Activated CD8-positive, alpha-beta memory T cell treated with anti-CD3 and anti-CD28 coated beads, Interleukin-2, amount 50 U/mL, for 1 hour (primary cell): ENCODE measurements around the gene BCL2.
"Not testable (repeated sequence)": the region's sequence is repeated elsewhere in the genome, so short reads cannot be mapped to it uniquely, and the experiment has no call there.

Experiments used
- DNase-seq: peaks from one replicate; pipeline ENCODE4 v3.0.0-alpha.2; 2020; ENCODE audit errors: extremely low read depth

BCL2 gene

DNA sequence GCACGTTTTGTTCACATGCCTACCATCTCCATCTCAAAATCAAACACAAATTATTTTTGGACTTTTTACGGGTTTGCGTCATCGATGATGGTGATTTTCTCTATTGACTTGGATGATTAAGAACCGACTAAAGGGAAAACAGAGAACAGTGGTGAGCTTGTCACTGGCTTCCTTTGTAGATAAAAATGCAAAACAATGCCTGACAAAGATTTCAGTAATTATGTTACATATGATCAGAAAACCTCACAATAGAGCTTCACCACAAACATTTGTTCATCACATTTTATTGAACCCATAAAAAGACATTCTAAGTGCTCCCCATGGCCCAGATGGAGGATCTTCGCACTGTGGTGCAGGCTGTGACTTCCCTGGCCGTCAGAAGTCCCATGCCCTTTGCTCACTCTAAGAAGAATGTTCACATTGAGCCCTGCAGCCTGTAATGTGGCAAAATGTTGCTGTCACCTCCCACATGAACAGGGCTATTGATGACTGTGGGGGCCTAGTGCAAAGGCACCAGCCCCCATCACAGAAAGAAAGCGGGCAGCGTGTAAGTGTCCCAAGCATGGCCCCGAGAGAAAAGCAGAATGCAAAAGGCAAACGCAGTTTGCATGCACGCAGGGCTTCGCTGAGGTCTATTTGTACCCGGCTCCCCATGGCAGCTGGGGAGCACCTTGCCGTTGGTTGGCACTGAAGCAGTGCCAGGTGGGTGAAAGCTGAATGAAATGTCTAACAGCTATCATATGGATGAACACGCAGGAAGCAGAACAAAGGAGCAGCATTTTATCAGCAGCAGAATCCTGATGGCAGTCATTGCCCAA, 60.6 kb downstream of the BCL2 start:
- DNase-seq, result no peak

DNA sequence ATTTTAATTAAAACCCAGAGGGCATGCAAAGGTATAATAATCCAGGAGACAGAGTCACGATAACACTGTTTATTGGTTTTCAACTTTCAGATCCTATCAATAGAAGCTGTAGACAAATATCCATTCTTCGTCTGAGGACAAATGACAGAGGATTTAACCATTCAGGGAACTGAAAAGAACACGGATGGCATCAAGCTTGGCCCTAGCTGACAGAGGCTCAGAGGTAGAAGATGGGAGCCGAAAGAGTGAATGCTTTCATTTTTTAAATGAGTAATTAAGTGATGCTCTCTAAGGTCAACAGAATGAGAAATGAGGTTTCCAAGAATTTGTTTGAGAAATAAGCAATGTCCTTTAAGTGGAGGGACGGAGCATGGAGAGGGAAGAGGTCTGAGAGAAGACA, 62.1 kb downstream of the BCL2 start:
- no peak for DNase-seq

DNA sequence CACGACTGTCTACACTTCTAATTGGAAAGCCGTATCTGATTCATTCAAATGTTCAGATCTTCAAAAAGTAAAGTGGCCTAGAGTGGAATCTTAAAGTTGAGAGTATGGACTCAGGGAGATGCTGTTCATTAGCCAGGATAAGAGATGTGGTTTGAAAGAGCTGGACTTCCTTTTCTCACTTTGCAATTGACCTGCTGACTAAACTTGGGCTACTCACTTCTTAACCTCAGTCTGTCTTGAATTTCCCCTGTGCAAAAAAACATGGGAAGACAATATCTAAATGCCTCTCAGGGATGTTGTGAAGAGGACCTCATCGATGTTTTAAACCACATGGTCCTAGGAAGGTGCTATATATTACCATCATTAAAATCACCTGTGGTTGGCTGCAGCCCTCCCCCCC, 64.1 kb downstream of the BCL2 start:
- DNase-seq, result no peak

DNA sequence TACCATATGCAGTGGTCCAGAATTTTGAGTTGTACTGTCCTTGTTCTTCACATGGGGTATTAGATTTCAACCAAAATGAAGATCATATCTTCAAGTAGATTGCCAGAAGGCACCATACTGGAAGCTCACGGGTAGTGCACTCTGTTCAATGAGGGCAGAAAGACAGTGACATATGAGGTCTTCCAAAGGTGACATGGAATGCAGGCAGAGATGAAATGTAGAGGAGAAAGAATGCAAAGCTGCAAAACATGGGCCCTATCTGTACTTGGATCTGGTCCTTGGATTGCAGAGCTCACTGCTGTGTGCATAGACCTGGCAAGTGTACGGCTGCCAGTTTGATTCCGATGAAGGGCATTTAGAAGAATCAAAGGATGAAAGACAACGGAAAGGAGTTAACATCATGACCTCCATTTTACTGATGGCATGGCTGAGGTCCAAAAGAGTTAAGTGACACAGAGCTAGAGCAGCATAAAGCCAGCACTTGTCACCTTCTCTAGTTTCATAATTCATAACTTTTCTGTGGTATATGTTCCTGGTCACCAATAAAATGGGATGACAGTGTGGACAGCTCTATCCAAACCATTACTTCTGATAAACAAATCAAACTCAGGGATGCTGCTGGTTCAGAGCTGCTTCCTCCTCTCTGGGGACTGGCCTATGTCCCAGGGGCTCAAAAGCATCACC, 64.7 kb downstream of the BCL2 start:
- DNase-seq, result no peak

DNA sequence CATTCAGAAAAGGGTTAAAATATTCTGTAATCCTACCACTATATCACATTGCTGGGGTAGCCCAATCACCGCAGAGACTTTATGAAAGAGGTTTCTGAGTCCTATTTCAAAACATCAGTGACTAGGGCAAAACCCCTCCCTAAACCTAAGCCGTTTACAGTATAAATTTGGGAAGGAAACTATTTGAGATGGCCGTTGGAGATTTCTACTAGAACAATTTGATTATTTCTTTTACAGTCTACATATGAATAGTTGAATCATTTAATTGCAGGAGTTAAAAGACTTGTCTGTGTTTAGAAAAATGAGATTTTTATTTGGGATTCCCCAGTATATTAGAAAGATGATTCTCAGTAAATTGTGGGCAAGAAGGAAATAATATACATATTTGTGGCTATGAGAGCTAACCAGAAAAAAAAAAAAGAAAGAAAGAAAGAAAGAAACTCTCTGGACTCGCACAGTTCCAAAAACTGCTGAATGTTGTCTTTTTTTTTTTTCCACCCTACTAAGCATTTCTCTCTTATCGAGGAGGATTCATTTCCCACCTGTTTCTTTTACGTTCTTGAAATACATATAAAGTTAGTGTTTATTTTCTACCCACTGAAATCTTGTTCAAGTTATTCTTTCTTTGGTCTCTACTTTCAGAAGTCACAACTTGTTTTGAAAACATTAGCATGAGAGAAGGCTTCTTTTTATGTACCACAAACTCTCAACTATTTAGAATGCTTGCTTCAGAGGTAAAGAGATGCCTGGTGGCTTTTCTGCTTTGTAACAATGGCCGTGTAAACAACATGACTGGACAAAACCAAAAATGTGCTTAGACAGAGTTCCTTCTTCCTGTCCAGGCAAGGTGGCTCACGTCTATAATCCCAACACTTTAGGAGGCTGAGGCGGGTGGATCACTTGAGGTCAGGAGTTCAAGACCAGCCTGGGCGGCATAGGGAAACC, 65.9 kb downstream of the BCL2 start:
- no peak for DNase-seq

DNA sequence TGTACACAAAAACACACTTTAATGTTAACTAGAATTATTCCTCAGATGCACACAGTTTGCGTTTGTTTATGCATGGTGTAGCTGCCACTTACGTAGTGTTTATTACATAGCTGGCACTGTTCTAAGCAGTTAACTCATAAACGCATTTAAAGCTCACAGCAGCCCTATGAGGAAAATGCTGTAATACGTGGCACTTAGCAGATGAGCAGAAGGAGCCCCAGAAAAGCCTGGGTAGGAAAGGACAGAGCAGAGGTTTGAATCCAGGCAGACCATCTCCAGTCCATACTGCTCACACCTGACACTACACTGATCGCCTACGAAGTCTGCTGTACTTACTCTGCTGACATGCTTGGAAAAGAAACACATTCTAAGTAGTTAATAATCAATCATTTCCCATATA, 66.6 kb downstream of the BCL2 start:
- DNase-seq, result no peak

DNA sequence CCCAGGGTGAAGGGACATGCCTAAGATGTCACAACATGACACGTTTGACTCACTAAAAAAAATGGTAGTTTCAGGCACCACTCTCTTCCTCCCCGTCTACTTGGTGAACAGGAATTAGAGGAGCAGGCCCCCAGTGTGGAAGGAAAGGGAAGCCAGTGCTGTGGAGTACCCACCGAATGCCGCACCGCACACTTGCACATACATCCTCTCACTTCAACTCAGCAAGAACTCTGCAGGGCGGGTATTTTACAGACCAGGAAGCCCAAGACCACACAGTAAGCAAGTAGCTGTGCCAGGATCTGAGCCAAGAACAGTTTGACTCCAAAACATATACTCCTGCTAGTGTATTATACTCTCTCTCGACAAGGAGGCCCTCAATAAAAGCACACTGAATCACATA, 69.8 kb downstream of the BCL2 start:
- no peak for DNase-seq

DNA sequence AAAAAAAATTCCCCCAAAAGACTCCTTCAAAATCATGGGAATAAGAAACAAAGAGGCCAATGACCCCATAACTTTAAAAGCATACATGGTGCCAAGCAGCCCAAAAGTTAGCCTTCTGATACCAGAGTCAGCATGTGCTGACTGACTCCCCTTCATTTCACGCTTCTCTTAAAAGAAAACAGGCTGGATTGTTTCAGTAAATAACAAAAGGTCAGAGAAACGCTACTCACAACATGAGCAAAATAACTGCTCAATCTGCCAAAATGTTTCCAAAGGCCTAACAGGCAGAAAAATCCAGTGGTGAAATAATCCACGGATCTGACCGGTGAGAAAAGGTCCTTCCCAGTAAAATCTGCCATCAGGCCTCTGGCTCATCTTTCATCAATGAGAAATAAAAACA, 71.6 kb downstream of the BCL2 start:
- DNase-seq, result no peak

DNA sequence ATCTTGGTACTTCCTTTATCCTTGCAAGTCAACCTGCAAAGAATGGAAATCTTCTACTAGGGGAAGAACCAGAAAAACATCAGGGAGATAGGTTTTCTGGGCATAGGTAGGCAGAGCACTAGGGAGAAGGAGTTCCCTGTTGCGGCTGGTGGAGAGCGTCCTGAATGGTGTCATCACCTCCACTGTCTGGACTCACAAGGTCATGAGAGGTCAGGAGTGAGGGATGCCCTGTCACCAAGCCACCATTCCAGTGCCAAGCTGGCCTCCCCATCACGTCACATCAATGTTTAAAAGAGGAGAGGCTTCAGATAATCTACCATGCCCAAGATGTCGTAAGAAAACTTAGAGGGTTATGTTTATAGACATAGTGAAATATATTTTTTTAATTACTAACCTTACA, 72.1 kb downstream of the BCL2 start:
- DNase-seq, result no peak

DNA sequence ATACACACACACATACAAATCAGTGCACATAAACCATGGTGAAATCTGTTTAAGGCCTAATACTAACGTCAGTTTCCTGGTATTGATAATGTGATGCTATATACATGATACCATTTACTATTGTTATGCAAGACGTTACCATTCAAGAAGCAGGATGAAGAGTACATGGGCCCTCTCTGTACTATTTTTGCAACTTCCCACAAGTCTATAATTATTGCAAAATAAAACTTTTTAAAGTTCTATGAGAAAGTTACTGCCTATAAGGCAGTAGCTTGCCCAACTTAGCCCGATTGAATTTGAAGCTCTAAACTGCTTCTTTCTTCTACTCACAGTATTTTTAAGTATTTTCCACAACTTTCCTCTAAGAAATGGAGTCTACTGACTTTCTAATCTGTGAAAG, 74.0 kb downstream of the BCL2 start:
- DNase-seq, result no peak

DNA sequence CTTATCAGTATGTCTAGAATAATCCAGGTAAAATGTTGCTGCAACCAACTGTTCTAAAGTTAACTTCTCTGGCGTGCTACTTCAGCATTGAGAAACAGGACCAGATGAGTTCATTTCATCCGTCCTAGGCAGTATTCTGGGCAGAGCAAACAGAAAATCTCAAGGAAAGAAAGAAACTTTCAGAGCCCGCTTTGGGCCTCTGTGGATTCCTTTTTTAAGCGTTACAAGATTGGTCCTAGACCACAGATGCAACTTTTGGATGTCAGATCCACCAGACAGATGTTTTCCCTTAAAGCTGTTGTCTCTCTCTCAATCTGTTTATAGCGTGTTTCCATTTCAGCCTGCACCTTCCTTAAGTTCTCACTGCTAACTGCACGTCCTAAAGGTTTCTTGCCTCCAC, 75.0 kb downstream of the BCL2 start:
- no peak for DNase-seq

DNA sequence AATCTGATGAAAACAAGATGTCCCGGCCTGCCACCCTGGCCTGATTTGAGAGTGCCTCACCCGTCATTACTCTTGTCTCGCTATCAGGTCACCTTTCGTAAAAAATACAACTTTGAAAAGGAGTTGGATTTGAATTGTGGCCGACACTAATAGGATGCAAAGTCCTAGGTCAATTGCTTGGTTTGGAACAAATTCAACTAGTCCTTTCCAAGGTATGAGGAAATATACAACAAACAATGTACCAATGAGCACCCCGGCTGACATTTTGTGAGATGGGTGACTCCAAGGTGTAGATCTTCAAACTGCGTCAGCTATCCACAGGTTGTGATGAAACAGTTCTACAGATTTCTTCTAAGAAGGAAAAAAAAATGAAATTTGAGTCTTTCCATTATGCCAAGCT, 77.8 kb downstream of the BCL2 start:
- no peak for DNase-seq

DNA sequence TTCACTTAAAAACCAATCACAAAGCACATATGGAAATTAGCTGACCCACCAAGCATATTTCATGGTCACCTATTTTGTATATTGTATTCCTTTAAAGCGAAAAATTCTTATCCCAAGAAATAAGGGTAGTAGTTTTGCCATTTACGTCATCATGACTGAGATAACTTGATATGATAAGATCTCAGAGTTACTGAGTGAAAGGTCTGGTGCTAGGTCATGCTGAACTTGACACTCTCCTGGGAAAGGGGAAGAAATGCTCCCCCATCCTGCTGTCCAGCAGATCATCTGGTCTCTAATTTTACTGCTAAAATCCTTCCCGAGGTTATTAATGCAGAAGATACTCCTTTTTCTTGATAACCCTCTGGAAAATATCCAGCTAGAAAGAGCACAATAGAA, 78.3 kb downstream of the BCL2 start:
- DNase-seq, result no peak

DNA sequence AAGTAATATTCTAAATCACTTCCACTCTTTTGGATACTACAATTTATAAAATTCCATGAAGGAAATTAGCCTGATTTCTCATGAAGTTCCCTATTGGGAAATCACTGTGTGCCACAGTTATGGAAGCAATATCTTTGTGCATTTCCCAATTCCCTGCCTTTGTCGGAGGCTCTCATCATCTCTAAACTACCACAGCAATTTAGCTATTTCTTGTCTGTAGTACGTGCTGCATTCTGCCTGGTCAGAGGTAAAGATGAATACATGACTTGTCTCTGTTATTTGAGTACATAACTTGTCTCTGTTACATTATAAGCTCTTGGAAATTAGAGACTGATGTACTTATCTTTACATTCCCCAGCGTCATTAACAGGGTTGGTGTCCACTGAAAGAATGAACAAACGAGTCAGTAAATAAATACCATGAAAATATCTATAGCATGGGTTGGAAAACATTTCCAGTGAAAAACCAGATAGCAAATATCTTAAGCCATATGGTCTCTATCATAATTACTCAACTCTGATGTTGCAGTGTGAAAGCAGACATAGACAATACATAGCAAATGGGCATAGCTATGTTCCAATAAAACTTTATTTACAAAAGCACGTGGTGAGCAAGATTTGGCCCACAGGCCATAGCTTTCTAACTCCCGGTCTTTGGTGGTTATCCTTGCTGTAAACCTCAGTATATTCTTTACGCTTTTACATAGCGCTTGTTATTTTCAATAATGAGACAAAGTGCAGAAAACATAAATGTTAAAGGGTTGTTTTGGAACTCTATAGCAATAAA, 78.8 kb downstream of the BCL2 start:
- no peak for DNase-seq

DNA sequence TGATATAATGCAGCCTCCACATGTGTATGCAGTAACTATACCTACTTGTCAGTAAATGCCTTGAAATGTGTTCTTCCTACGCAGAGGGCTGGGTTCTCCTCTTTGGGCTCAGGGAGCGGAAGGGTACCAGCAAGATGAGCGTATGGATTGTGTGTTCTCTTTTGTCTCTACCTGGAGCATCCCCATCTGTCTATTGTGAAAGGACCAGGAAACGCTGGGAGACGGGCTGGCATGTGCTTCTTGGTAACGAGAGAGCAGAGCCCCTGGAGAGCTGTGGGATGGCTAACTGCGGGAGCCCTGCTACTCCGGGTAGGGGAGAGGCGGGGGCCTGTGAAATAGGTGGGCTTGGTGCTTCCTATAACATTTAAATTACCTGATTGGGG, 80.9 kb downstream of the BCL2 start:
- DNase-seq, result no peak

DNA sequence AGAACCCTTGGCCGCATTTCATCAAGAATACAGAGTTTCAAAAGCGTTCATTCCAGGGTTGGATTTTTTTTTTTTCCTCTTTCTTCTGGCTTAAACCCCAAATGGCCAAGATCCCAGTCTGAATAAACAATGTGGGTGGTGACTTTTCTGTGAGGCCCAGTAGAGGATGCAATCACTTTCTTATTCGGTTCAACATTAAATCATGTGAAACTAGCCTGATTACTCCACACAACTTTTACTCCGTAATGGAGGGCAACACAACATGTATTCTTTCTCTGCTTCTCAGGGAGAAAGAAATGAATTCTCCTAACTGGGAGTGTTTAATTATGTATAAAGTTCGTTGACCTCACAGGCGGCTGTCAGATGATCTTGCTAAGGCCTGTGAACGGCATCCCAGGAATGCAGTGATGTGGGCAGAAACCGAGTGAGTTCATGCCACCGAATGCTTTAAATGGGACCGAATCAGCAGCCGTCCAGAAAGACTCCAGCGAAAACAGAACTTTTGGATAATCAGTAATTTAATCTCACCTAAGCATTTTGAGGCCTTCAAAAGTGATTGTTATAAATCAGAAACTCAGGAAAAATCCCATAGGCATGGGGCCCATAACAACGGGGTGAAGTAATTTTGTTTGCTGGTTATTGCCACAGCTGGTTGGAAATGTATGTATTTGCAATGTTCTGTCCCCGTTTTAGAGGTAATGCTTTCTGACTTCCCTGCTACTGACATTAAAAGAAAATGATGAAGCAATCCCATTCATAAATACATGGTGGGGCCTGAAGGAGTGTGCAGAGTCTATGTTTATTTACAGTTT, 81.5 kb downstream of the BCL2 start:
- no peak for DNase-seq

DNA sequence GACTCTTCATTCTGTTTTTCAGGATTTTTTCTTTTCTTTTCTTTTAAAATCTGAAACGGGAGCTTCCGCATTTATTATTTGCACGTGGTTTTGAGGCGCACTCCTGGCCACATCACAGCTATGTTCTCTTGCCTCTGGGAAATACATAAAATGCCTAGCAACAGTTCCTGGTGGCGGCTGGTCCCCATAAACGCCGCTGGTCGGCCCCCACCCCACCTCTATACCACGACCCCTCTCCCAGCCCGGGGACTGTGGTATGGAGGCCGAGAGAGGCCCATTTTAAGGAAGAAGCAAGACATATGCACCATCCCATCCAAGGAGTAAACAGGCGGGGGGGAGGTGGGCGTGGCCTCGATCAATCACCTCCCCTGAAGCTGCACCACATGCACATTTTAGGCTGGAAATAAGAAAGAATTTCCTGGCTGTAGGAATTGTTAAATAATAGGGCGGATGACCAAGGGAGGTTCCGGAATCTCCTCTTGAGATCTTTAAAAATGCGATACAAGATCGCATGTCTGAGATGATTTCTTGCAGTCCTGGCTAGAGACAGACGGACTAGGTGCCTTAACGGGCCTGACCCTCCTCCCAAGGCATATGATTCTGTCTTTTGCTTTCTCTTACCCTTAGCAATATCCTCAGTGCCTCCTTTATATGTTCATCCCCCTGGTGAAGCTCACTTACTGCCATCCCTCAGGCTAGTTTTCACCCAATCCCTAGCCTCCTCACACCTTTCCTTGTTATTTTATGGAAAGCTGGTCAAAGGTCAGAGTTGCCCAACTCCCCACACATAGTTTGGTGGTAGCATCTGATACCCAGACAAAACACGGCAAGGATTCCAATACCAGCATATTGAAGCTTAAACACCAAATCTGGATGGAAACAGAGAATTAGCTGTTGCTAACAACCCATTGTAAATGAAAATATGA, 82.4 kb downstream of the BCL2 start:
- no peak for DNase-seq

DNA sequence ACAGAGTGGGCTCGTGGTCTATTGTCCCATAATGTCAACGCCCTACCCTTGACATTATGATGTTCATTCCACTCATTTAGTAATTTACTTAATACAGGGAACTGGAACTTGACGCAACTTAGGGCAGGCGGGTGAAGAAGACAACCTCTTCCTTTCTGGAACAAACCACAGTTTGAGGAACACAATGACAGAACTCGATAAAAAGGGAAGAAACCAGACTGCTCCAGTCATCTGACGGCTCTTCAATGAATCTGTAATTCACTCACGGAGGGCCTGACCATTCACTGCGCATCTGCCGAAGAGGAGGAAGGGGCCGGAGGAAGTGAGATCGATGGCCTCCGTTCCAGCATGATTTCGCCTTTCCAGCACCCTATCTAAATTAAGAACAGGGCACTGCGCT, 83.2 kb downstream of the BCL2 start:
- no peak for DNase-seq

DNA sequence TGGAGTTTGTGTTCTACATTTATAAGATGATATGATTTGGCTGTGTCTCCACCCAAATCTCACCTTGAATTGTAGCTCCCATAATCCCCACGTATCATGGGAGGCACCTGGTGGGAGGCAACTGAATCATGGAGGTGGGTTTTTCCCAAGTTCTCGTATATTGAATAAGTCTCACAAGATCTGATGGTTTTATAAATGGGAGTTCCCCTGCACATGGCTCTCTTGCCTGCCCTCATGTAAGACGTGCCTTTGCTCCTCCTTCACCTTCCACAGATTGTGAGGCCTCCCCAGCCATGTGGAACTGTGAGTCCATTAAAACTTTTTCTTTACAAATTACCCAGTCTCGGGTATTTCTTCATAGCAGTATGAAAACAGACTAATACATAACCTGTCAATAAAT, 83.6 kb downstream of the BCL2 start:
- not testable (repeated sequence) for DNase-seq

DNA sequence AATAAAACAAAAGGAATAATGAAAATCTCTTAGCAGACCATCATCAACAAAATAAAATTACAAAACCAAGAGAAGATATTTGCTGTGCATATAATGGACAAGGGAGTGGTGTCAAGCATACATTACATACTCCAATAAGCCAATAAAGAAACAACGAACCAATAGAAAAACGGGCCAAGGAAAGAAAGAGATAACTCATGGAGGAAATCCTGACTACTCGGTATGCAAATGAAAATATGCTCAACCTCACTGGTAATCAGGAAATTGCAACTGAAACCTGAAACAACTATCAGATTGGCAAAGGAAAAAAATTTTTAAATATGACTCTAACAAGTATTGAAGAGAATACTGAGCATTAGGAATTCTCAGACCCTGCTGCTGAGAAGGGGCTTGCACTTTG, 84.7 kb downstream of the BCL2 start:
- DNase-seq, result no peak
